HepG2 (cell line): Measurements from ENCODE around the gene DOK4. TPM values are rescaled to one million over a fixed set of nuclear protein-coding genes. Genes with fewer than 3 reads are reported as not detected.

Source experiments
- CCAR2 ChIP-seq: fragments of 200-400 bp; formaldehyde crosslinking; optimal IDR thresholded peaks from 2 replicates; pipeline ENCODE3; 2018; ENCODE audit warnings: low read depth, mild to moderate bottlenecking, low read length, moderate library complexity
- CHCHD3 ChIP-seq: sonication (generic); formaldehyde crosslinking; IDR thresholded peaks from 2 replicates; pipeline ENCODE4 v1.8.0; 2022; ENCODE audit warnings: mild to moderate bottlenecking, missing genetic modification reagents, moderate library complexity
- HES4 ChIP-seq: sonication (generic); formaldehyde crosslinking; IDR thresholded peaks from 2 replicates; pipeline ENCODE4 v1.9.0; 2021; ENCODE audit warnings: mild to moderate bottlenecking, missing genetic modification reagents, borderline replicate concordance
- IRX3 ChIP-seq: sonication (generic); formaldehyde crosslinking; IDR thresholded peaks from 2 replicates; pipeline ENCODE4 v1.8.1; 2023; ENCODE audit warnings: mild to moderate bottlenecking, low read depth, missing genetic modification reagents, borderline replicate concordance
- KIAA2018 ChIP-seq: sonication (generic); formaldehyde crosslinking; IDR thresholded peaks from 2 replicates; pipeline ENCODE4 v1.5.0; 2020; ENCODE audit warnings: mild to moderate bottlenecking, missing genetic modification reagents, borderline replicate concordance
- NCOR1 ChIP-seq: fragments of 200-600 bp; sonication (generic); IDR thresholded peaks from 2 replicates; pipeline ENCODE4 v1.7.0; 2017; ENCODE audit warnings: antibody characterized with exemption, low read length, borderline replicate concordance
- PLRG1 ChIP-seq: fragments of 450-650 bp; conservative IDR thresholded peaks from 2 replicates; pipeline ENCODE4 v1.6.1; 2016
- PRPF4 ChIP-seq: fragments of 200-400 bp; formaldehyde crosslinking; IDR thresholded peaks from 2 replicates; pipeline ENCODE4 v1.6.1; 2016; ENCODE audit warnings: low read length, low read depth; ENCODE audit not compliant: poor library complexity, severe bottlenecking
- RCOR2 ChIP-seq: IDR thresholded peaks from 2 replicates; pipeline ENCODE4 v1.6.1; 2016; ENCODE audit warnings: missing biosample characterization, missing genetic modification reagents
- TFDP1 ChIP-seq: IDR thresholded peaks from 2 replicates; pipeline ENCODE4 v1.6.1; 2016; ENCODE audit warnings: missing compliant biosample characterization, missing genetic modification reagents, borderline replicate concordance
- THYN1 ChIP-seq: sonication (generic); formaldehyde crosslinking; IDR thresholded peaks from 2 replicates; pipeline ENCODE4 v1.8.1; 2023; ENCODE audit warnings: low read depth, mild to moderate bottlenecking, moderate library complexity, missing genetic modification reagents, borderline replicate concordance
- ZC3H13 ChIP-seq: sonication (generic); formaldehyde crosslinking; IDR thresholded peaks from 2 replicates; pipeline ENCODE4 v1.8.1; 2023; ENCODE audit warnings: mild to moderate bottlenecking, missing genetic modification reagents, moderate library complexity
- ZNF180 ChIP-seq: sonication (generic); formaldehyde crosslinking; IDR thresholded peaks from 2 replicates; pipeline ENCODE4 v1.4.0; 2020; ENCODE audit warnings: low read depth, missing genetic modification reagents, borderline replicate concordance
- ZNF329 ChIP-seq: sonication (generic); formaldehyde crosslinking; IDR thresholded peaks from 2 replicates; pipeline ENCODE4 v1.9.0; 2021; ENCODE audit warnings: low read depth, mild to moderate bottlenecking, missing genetic modification reagents
- ZNF34 ChIP-seq: sonication (generic); formaldehyde crosslinking; IDR thresholded peaks from 2 replicates; pipeline ENCODE4 v1.4.0; 2020; ENCODE audit warnings: mild to moderate bottlenecking, missing genetic modification reagents, borderline replicate concordance
- ZNF547 ChIP-seq: sonication (generic); formaldehyde crosslinking; IDR thresholded peaks from 2 replicates; pipeline ENCODE4 v1.5.1; 2020; ENCODE audit warnings: mild to moderate bottlenecking, missing genetic modification reagents
- ZNF562 ChIP-seq: sonication (generic); formaldehyde crosslinking; IDR thresholded peaks from 2 replicates; pipeline ENCODE4 v1.8.0; 2022; ENCODE audit warnings: missing genetic modification reagents, borderline replicate concordance
- ZNF569 ChIP-seq: sonication (generic); formaldehyde crosslinking; IDR thresholded peaks from 2 replicates; pipeline ENCODE4 v1.5.0; 2020; ENCODE audit warnings: mild to moderate bottlenecking, missing genetic modification reagents, moderate library complexity, borderline replicate concordance
- ZNF605 ChIP-seq: sonication (generic); formaldehyde crosslinking; IDR thresholded peaks from 2 replicates; pipeline ENCODE4 v1.8.0; 2022; ENCODE audit warnings: mild to moderate bottlenecking, missing genetic modification reagents
- ZNF615 ChIP-seq: sonication (generic); formaldehyde crosslinking; IDR thresholded peaks from 2 replicates; pipeline ENCODE4 v1.5.0; 2020; ENCODE audit warnings: mild to moderate bottlenecking, missing genetic modification reagents, borderline replicate concordance
- ZNF780A ChIP-seq: sonication (generic); formaldehyde crosslinking; IDR thresholded peaks from 2 replicates; pipeline ENCODE4 v1.8.0; 2022; ENCODE audit warnings: mild to moderate bottlenecking, missing genetic modification reagents, moderate library complexity
- polyA plus RNA-seq, 8 experiments: library from polyadenylated mRNA; depleted of rRNA in 3 of 8; stranded (reverse) in 7 of 8; unstranded in 1 of 8; fragments of >200 nt; fragmentation: Illumina TruSeq in 4 of 8; extraction: Trizol in 4 of 8; gene quantifications; 2 replicates each; pipeline versions ENCODE4 v1.2.1 to v1.2.3, GENCODE V29; 2011 to 2016; ENCODE audit warnings: low read depth in 4 of 8, missing spikeins in 1 of 8, mixed read lengths in 1 of 8; ENCODE audit not compliant: insufficient read depth in 1 of 8
- total RNA-seq, 5 experiments: library from RNA; depleted of rRNA; stranded (reverse); fragments of >200 nt; fragmentation: Illumina TruSeq; extraction: Trizol; gene quantifications; 2 replicates each; pipeline ENCODE4 v1.2.3, GENCODE V29; 2016; ENCODE audit warnings: low read depth in 1 of 5

DOK4 gene
- total and polyA plus RNA-seq, 2 of the 13 experiments (the other 11 are each of a cell fraction or from before 2014, with no cell fraction given): 52.7 to 70.0 TPM

- no peak for TF ChIP-seq ZNF780A (CRISPR knock-in tag)
- no peak for TF ChIP-seq ZNF34 (CRISPR knock-in tag)
- TF ChIP-seq CCAR2: peak; percentile 84
- peak; percentile 85 for TF ChIP-seq ZC3H13 (CRISPR knock-in tag)
- peak; percentile 67; the same call in 1 of the 2 replicates for TF ChIP-seq NCOR1
- 0 out of 2 replicates have a peak, but pooled peaks have one; percentile 90 for TF ChIP-seq KIAA2018
- TF ChIP-seq ZNF547: no peak
- TF ChIP-seq ZNF615 (CRISPR knock-in tag): no peak
- TF ChIP-seq ZNF569: no peak
- 0 out of 2 replicates have a peak, but pooled peaks have one; percentile 52 for TF ChIP-seq ZNF329 (CRISPR knock-in tag)
- TF ChIP-seq IRX3 (CRISPR knock-in tag): no peak
- peak; percentile 88 for TF ChIP-seq ZNF605 (CRISPR knock-in tag)
- TF ChIP-seq ZNF180 (CRISPR knock-in tag): no peak
- no peak for TF ChIP-seq CHCHD3 (CRISPR knock-in tag)
- TF ChIP-seq PRPF4: no peak
- no peak for TF ChIP-seq PLRG1
- peak; percentile 32 for TF ChIP-seq RCOR2 (CRISPR knock-in tag)
- TF ChIP-seq THYN1 (CRISPR knock-in tag): no peak
- TF ChIP-seq TFDP1 (CRISPR knock-in tag): no peak
- TF ChIP-seq HES4: no peak
- TF ChIP-seq ZNF562 (CRISPR knock-in tag): no peak
Measured at GRCh38 chr16:57482845-57483545, 3.3 kb downstream of the DOK4 start (continued).
